ENCODE results near the gene SLC41A3.
A peak's percentile ranks its signal among the peaks of the same experiment; 100 is the strongest.
"Not testable (repeated sequence)": the region's sequence is repeated elsewhere in the genome, so short reads cannot be mapped to it uniquely, and the experiment has no call there.

The SLC41A3 gene

GRCh38 chr3:126003447-126004190, 80.3 kb downstream of the SLC41A3 start:
- DNase-seq (ENCODE audit: low read depth in 2 of 2): no peak

GRCh38 chr3:126002189-126002588, 81.7 kb downstream of the SLC41A3 start:
- no peak for DNase-seq (ENCODE audit: low read depth in 2 of 2)

DNA sequence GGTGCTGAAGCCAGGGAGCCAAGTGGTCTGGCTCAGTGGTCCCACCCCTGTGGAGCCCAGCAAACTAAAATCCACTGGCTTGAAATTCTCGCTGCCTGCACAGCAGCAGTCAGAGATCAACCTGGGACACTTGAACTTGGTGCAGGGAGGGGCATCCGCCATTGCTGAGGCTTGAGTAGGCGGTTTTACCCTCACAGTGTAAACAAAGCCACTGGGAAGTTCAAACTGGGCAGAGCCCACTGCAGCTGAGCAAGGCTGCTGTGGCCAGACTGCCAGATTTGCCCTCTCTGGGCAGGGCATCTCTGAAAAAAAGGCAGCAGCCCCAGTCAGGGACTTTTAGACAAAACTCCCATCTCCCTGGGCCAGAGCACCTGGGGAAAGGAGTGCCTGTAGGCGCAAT, 87.2 kb downstream of the SLC41A3 start:
- not testable (repeated sequence) for DNase-seq (ENCODE audit: low read depth in 2 of 2)

DNA sequence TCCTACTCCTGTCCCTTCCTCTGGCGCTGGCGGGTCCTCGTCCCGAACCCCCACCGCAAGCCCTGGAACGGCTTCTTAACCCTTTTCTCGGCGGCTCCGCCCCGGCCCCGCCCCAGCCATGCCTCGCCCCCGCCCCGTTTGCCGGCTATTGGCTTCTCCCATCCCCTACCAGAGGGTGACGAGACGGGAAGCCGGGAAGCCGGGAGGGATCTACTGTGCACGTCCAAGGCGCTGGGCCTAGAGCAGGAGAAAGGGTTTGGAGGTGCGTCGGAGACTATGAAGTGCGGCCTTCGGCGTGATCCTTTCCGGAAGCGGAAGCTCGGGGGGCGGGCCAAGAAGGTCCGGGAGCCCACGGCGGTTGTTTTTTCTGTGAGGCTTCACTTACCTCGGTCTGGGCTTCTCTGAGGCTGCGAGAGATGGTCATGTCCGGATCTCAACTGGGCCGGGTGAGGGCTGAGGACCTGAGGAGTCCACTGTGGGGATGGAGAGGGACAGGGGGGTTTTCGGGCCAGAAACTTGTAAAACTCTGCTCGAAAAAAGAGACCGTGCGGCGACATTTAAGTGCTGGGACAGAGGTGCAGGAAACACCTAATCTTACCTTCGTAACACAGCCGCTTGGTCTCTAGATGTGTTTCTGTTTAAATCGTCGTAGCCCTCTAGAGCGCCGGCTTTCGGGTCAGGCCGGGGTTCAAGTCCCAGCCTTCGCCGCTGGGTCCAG, 93.5 kb downstream of the SLC41A3 start:
- DNase-seq (ENCODE audit: low read depth in 2 of 2): peak; percentile 37 to 50

- DNase-seq (ENCODE audit: low read depth in 2 of 2): not testable (repeated sequence)
Observed at GRCh38 chr3:125984951-125985350, 99.0 kb downstream of the SLC41A3 start.

- DNase-seq (ENCODE audit: low read depth in 2 of 2): not testable (repeated sequence)
Observed at GRCh38 chr3:125977104-125977503, 106.8 kb downstream of the SLC41A3 start.

- not testable (repeated sequence) for DNase-seq (ENCODE audit: low read depth in 2 of 2)
Observed at GRCh38 chr3:125976003-125976390, 107.9 kb downstream of the SLC41A3 start.

DNA sequence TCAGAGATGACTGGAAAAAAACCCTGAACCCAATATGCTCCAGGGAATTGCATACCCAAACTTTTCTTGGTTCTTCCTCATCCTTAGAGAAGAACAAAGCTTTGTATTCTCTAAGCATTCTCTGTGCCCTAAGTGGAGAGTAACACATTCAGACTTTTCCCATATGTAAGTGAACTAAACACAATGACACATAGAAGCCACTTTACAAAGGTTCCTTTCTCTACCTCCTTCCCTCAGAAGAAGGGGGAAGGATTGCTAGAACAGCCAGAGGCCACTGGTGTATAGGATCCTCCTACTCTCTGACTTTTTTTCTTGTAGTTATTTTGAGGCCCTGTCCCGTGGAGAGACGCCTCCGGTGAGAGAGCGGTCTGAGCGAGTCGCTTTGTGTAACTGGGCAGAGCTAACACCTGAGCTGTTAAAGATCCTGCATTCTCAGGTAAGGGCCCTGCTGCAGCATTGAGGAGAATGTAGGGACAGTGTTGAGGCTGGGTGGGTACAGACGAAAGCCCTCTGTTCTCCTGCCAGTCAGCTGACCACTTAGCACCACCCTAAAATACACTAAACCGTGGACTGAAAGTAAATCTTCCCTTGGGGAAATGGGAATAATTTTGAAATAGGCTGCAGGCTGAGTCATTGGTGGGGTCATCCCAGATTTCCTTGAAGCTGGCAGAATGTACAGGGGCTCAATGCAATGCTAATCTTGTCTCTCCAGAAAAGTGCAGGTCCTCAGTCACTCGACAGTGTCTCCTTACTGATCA, 108.5 kb downstream of the SLC41A3 start:
- DNase-seq (ENCODE audit: low read depth in 2 of 2): not testable (repeated sequence)

GRCh38 chr3:125971997-125972944, 111.7 kb downstream of the SLC41A3 start:
- DNase-seq (ENCODE audit: low read depth in 2 of 2): not testable (repeated sequence)

DNA sequence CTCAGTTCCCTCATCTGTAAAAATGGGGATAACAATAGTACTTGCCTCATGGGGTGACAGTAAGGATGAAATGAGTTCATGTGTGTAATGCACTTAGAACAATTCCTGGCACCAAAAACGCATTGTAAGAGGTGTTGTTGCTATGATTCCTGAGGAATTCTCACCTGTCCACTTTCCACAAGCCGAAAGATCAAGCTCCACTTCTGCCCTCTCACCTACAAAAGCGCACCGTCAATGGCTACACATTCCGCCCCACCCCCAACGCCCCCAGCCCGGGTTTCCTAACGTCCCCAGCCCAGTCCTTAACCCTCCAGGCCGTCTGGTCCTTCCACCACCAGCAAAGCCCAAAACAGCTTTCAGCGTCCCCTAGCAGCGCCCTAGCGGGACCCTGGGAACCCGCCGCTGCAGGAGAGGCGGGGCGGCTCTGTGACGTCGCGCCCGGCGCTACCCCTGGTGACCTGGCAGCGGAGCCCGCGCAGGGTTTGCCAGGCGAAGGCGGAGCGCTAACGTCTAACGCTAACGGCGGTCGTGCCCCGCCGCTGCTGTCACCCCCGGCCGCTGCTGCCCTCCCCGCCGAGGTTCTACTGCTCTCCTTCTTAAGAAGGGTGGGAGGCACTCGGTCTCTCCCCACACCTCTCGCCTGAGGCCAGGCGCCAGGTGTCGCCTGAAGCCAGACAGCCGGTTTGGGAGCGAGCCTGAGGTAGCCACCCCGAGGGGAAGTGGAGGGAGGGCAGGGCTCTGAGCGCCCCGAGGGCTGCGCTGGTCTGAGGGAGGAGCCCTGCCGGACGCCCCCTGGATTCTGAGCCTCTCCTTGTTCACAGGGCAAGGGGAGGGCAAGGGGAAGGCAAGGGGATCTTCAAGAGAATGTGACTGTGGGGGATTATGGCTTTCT, 115.0 kb downstream of the SLC41A3 start, which contains the start of gene ROPN1B:
Gene ROPN1B (plus strand): TSS at position 478 of the 892 bp plus-strand sequence. CDS start 2,877 bp downstream, outside the sequence.
- not testable (repeated sequence) for DNase-seq (ENCODE audit: low read depth in 2 of 2)

- DNase-seq (ENCODE audit: low read depth in 2 of 2): not testable (repeated sequence)
Observed at GRCh38 chr3:125968121-125968520, 115.8 kb downstream of the SLC41A3 start.

DNA sequence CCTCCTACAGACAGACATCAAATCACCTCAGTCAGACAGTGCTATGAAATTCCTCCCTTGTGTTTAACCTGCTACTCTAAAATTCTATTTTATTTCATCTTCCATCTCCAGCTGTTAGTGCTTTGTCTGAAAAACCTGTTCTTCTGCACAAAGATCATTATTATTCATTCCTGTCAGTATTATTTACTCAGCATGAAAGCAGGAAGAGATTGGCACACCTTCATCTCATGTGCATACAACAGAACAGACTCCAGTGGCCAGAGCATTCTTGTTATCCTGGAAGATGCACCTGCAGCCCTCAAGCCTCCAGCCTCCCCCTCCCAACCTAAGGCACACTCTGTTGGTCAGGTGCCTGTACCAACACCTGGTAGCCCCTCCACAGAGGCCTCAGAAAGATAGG, 116.8 kb downstream of the SLC41A3 start:
- no peak for DNase-seq (ENCODE audit: low read depth in 2 of 2)

GRCh38 chr3:125965505-125965904, 118.4 kb downstream of the SLC41A3 start:
- no peak for DNase-seq (ENCODE audit: low read depth in 2 of 2)

DNA sequence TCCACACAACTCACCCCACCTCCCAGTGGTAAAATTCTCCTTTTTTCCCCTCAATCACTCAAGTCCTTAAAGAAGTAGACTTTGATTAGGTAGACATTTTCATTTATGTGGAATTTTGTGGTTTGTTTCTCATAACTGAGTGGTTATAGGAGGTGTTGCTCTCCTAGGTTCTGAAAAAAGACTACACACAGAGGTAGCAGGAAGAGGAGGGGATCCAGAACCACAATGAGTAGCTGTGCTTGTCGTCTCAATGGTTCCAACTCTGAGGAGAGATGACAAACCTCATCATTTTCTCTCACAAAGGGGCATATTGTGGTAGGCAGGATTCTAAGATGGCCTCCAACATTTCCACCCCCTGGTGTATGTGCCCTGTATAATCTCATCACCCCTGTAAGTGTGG, 120.1 kb downstream of the SLC41A3 start:
- DNase-seq (ENCODE audit: low read depth in 2 of 2): not testable (repeated sequence)

GRCh38 chr3:125961289-125961589, 122.7 kb downstream of the SLC41A3 start:
- DNase-seq (ENCODE audit: low read depth in 2 of 2): no peak

DNA sequence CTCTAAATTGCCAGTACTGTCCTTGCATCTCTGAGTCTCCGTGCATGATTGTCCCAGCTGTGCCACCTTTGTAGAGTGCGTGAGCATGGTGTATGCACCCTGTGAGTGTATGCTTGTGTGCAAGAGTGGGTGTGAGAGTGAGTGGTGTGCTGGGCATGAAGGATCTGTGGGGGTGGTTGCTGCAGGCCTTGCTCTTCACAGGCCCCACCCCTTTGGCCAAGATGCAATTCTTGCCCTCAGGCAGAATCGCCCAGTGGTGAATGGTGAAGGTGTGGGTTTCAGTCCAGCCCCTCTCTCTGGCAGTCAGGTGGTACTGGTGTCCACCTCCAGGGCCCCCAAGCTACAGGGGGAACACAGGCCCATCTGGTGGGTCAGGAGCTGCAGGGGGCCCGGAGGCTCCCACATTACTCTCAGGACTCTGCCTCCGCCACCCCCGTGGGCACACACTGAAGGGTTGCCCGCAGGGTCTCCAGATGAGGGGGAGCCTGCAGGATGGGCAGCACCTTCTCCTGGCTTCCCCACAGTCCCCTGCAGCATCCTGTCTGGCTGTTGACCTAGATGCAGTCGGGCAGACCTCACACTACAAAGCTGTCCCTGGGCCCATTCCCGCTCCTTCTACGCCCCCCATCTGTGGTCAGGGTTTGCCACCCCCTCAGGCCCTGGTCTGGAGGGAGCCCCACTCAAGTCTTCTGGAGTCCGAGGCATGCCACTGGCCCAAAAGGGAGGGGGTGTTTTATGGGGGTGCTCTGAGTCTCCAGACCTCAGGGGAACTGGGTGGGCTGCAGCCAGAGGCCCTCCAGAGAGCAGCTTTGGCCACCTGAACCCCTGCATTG, 123.3 kb downstream of the SLC41A3 start:
- no peak for DNase-seq (ENCODE audit: low read depth in 2 of 2)

GRCh38 chr3:125960066-125960424, 123.9 kb downstream of the SLC41A3 start:
- DNase-seq (ENCODE audit: low read depth in 2 of 2): no peak

DNA sequence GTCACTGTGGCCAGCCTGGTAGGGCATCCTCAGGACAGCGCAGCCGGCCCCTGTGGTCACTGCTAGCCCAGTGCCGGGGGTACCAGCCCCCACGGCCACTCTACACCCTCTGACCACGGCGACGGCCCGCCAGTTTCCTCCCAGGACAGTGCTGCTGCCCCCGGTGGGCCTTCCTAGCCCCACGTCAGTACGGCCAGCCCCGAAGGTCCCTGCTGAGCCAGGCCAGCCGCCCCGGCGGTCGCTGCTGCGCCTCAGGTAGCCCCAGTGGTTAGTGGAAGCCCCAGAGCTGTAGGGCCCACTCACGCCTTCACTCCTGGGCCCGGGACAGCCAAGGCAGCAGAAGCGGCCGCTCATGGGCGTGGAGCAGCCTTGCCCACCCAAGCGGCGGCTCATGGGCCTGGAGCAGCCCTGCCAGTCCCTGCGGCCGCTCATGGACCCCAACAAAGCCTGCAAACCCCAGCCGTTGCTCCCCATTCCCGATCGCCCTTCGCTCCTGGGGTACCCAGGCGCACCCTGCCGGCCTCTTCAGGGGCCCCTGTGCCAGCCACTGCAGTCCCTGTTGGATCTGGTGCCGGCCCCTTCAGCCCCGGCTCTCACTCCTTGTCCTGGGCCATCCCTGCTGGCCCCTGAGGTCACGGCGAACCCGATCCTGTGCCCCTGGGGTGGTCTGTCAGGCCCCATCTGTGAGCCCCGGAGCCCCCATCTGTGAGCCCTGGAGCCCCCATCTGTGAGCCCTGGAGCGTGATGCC, 124.4 kb downstream of the SLC41A3 start:
- no peak for DNase-seq (ENCODE audit: low read depth in 2 of 2)
